IPS-20b (cell line): ENCODE results near the gene MAP3K5.
A peak's percentile ranks its signal among the peaks of the same experiment; 100 is the strongest.

Source experiments
- H3K27ac ChIP-seq: one replicate; pipeline ENCODE4 v1.5.1; 2013; ENCODE audit warnings: low read length
- H3K27me3 ChIP-seq: 2 replicates; pipeline ENCODE4 v1.6.1; 2013; ENCODE audit warnings: mild to moderate bottlenecking, low read length, inconsistent platforms; ENCODE audit not compliant: insufficient read depth
- H3K36me3 ChIP-seq: 2 replicates; pipeline ENCODE4 v1.6.1; 2013; ENCODE audit warnings: low read depth, mild to moderate bottlenecking, inconsistent platforms, low read length, moderate library complexity; ENCODE audit not compliant: insufficient read depth
- H3K4me1 ChIP-seq: 2 replicates; pipeline ENCODE4 v1.6.1; 2013; ENCODE audit warnings: mild to moderate bottlenecking, control low read depth, inconsistent platforms, low read length, moderate library complexity; ENCODE audit not compliant: insufficient read depth
- H3K4me3 ChIP-seq: 2 replicates; pipeline ENCODE4 v1.5.1; 2013; ENCODE audit warnings: mild to moderate bottlenecking, low read length, inconsistent platforms
- H3K9ac ChIP-seq: 2 replicates; pipeline ENCODE4 v1.6.1; 2013; ENCODE audit warnings: low read depth, mild to moderate bottlenecking, inconsistent platforms, low read length, moderate library complexity
- H3K9me3 ChIP-seq: 2 replicates; pipeline ENCODE4 v1.6.1; 2013; ENCODE audit warnings: mild to moderate bottlenecking, low read depth, low read length, inconsistent platforms; ENCODE audit not compliant: insufficient read depth

Gene MAP3K5, protein sequence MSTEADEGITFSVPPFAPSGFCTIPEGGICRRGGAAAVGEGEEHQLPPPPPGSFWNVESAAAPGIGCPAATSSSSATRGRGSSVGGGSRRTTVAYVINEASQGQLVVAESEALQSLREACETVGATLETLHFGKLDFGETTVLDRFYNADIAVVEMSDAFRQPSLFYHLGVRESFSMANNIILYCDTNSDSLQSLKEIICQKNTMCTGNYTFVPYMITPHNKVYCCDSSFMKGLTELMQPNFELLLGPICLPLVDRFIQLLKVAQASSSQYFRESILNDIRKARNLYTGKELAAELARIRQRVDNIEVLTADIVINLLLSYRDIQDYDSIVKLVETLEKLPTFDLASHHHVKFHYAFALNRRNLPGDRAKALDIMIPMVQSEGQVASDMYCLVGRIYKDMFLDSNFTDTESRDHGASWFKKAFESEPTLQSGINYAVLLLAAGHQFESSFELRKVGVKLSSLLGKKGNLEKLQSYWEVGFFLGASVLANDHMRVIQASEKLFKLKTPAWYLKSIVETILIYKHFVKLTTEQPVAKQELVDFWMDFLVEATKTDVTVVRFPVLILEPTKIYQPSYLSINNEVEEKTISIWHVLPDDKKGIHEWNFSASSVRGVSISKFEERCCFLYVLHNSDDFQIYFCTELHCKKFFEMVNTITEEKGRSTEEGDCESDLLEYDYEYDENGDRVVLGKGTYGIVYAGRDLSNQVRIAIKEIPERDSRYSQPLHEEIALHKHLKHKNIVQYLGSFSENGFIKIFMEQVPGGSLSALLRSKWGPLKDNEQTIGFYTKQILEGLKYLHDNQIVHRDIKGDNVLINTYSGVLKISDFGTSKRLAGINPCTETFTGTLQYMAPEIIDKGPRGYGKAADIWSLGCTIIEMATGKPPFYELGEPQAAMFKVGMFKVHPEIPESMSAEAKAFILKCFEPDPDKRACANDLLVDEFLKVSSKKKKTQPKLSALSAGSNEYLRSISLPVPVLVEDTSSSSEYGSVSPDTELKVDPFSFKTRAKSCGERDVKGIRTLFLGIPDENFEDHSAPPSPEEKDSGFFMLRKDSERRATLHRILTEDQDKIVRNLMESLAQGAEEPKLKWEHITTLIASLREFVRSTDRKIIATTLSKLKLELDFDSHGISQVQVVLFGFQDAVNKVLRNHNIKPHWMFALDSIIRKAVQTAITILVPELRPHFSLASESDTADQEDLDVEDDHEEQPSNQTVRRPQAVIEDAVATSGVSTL (N-terminal part only)

DNA sequence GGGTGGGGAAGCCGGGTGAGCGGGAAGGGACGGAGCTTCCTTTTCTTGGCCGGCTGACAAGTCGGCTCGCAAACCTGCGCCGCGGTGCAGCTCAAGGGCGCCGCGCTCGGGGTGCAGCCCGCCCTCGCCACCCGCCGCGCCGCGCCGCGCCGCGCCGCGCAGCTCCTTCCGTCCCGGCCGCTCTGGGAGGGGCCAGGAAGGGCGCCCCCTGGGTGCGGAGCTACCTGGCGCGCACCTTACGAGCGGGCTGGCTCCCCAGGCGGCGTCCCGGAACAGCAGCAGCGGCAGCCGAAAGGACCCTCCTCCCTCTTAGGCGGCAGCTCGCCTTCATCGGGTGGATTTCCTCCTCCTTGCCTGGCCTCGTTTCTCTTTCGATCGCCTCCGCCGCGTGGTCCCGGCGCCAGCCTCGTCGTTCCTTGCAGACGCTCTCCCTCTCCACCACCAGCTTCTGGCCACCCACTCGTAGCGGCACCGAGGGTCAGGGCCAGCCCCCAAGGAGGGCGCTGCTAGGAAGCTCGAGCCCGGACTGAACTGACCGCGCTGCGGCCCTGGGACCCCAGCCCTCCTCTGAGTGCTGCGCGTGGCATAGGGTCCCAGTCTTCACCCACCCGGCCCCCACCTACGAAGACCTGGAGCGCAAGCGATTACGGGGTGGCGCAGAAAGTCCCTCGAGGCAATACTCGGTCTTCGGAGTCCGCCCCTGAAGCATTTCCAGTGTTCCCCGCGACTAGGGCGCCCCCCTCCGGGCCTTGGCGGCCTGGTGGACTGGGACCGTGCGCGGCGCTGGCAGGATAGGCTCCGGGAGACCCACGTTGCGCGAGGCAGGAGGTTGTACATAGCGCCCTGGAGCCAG lies at the start of gene MAP3K5:
TSS of gene MAP3K5 (minus strand) at position 68 of the 853 bp plus-strand sequence. CDS start 320 bp downstream, outside the sequence.
- no peak within 1 kb of the TSS for H3K27ac ChIP-seq
- H3K4me1 ChIP-seq, result peaks cover 2% of the 10 kb centered on the region; the same call in 1 of the 2 replicates
- H3K9me3 ChIP-seq, result no peaks in the 10 kb centered on the region
- no peaks in the 10 kb centered on the region for H3K36me3 ChIP-seq
- peak within 1 kb of the TSS; percentile 61; the same call in 1 of the 2 replicates for H3K9ac ChIP-seq
- H3K4me3 ChIP-seq, result peak within 1 kb of the TSS; percentile 84
- H3K27me3 ChIP-seq, result peaks cover 48% of the 10 kb centered on the region

DNA sequence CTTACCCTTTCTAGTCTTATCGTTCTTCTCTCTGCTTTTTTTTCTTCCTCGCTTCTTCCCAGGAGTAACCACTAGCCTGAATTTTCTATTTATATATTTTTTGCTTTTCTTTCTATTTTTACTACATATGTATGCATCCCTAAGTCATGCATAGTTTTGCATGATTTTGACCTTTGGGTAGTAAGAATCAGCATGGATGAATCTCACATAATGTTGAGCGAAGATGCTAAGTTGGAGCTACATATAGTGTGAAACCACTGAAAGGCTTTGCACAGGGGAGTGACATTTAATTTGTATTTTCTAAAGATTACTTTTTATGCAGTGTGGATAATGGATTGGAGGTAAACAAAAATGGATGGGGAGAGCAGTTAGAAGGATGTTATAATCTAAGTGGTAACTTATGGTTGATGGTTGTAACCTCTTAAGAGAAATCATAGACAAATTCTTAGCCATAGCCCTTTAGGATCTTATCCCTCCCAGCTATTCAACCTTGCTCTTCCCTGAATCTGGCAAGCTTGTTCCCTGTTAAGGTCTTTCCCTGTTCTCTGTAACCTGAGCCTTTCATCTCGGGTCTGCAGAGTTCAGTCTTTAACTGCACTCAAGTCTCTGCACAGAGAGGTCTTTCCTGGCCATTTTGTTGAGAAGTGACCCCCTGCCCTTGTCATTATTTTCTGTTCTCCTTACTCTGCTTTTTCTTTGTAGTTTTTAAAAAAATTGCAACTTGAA lies 48.2 kb upstream of the MAP3K5 start:
- no peaks in the 10 kb centered on the region for H3K4me1 ChIP-seq
- H3K4me3 ChIP-seq, result no peak overlapping the region
- H3K27ac ChIP-seq, result no peak overlapping the region
- no peak overlapping the region for H3K9ac ChIP-seq
- no peaks in the 10 kb centered on the region for H3K27me3 ChIP-seq
- H3K9me3 ChIP-seq, result no peaks in the 10 kb centered on the region
- H3K36me3 ChIP-seq, result peaks cover 10% of the 10 kb centered on the region; the same call in 1 of the 2 replicates

DNA sequence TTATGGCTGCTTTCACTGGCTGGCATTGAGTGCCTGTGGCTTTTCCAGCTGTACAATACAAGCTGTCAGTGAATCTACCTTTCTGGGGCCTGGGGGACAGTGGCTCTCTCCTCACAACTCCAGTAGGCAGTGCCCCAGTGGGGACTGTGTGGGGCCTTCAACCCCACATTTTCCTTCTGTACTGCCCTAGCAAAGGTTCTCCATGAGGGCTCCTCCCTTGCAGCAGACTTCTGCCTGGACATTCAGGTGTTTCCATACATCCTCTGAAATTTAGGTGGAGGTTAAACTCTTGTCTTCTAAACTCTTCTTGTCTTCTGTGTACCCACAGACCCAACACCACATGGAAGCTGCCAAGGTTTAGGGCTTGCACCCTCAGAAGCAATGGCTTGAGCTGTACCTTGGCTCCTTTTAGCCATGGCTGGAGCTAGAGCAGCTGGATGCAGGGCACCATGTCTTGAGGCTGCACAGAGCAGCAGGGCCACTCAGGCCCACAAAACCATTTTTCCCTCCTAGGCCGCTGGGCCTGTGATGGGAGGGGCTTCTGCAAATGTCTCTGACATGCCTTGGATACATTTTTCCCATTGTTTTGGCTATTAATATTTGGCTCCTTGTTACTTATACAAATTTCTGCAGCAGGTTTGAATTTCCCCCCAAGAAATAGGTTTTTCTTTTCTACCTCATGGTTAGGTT lies 39.7 kb upstream of the MAP3K5 start:
- Histone ChIP-seq H3K9ac (no peak overlapping the region), H3K4me1 (0 out of 2 replicates have a peak, but pooled peaks cover 3% of the 10 kb centered on the region), H3K36me3 (peaks cover 64% of the 10 kb centered on the region), H3K9me3 (peaks cover 31% of the 10 kb centered on the region), H3K27ac (no peak overlapping the region), H3K27me3 (no peaks in the 10 kb centered on the region), H3K4me3 (no peak overlapping the region)

- Histone ChIP-seq H3K27me3 (no peaks in the 10 kb centered on the region), H3K9ac (no peak overlapping the region), H3K4me3 (no peak overlapping the region), H3K27ac (no peak overlapping the region), H3K4me1 (peaks cover 3% of the 10 kb centered on the region; the same call in 1 of the 2 replicates), H3K9me3 (peaks cover 16% of the 10 kb centered on the region), H3K36me3 (peaks cover 51% of the 10 kb centered on the region)
Observed at GRCh38 chr6:136826216-136826615, 33.9 kb upstream of the MAP3K5 start.

GRCh38 chr6:136823128-136823660 lies 30.9 kb upstream of the MAP3K5 start:
- Histone ChIP-seq H3K9me3 (no peaks in the 10 kb centered on the region), H3K9ac (peak overlapping the region; percentile 83), H3K27me3 (peaks cover 6% of the 10 kb centered on the region; the same call in 1 of the 2 replicates), H3K27ac (peak overlapping the region; percentile 86), H3K36me3 (peaks cover 21% of the 10 kb centered on the region), H3K4me3 (peak overlapping the region; percentile 77), H3K4me1 (no peaks in the 10 kb centered on the region; the same call in 1 of the 2 replicates)

- Histone ChIP-seq H3K36me3 (peaks cover 16% of the 10 kb centered on the region), H3K27me3 (peaks cover 9% of the 10 kb centered on the region; the same call in 1 of the 2 replicates), H3K4me3 (peak within 1 kb of the TSS; percentile 77), H3K27ac (peak within 1 kb of the TSS; percentile 86), H3K4me1 (no peaks in the 10 kb centered on the region; the same call in 1 of the 2 replicates), H3K9ac (peak within 1 kb of the TSS; percentile 83), H3K9me3 (no peaks in the 10 kb centered on the region)
Observed at GRCh38 chr6:136822376-136823127, 30.3 kb upstream of the MAP3K5 start, which contains the start of gene PEX7. Gene PEX7 (plus strand): TSS chr6:136822592. CDS start chr6:136822666, 74 bp downstream.

DNA sequence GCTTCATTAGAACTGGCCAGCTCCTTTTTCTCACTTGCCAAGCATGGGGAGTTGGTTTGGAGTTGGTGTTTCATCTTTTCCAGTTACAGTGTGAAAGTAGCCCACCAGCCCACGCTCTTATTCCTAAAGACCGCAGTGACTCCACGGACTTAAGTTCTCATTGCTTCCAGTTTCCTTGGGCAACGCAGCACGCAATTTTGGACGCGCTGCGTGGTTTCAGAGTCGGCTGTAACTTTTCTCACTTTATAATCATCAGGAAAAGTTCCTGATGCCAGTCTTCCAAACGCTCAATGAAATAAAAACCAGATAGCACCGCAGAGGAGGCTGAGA lies 29.7 kb upstream of the MAP3K5 start:
- Histone ChIP-seq H3K9ac (peak overlapping the region; percentile 83; the same call in 1 of the 2 replicates), H3K36me3 (peaks cover 15% of the 10 kb centered on the region), H3K27ac (peak overlapping the region; percentile 86), H3K4me3 (peak overlapping the region; percentile 77), H3K4me1 (no peaks in the 10 kb centered on the region; the same call in 1 of the 2 replicates), H3K9me3 (no peaks in the 10 kb centered on the region), H3K27me3 (peaks cover 10% of the 10 kb centered on the region; the same call in 1 of the 2 replicates)

GRCh38 chr6:136820561-136820960 lies 28.3 kb upstream of the MAP3K5 start:
- peaks cover under 1% of the 10 kb centered on the region; the same call in 1 of the 2 replicates for H3K36me3 ChIP-seq
- H3K27ac ChIP-seq, result no peak overlapping the region
- H3K9me3 ChIP-seq, result no peaks in the 10 kb centered on the region
- H3K4me3 ChIP-seq, result no peak overlapping the region
- peaks cover 10% of the 10 kb centered on the region; the same call in 1 of the 2 replicates for H3K27me3 ChIP-seq
- H3K4me1 ChIP-seq, result no peaks in the 10 kb centered on the region; the same call in 1 of the 2 replicates
- no peak overlapping the region for H3K9ac ChIP-seq

DNA sequence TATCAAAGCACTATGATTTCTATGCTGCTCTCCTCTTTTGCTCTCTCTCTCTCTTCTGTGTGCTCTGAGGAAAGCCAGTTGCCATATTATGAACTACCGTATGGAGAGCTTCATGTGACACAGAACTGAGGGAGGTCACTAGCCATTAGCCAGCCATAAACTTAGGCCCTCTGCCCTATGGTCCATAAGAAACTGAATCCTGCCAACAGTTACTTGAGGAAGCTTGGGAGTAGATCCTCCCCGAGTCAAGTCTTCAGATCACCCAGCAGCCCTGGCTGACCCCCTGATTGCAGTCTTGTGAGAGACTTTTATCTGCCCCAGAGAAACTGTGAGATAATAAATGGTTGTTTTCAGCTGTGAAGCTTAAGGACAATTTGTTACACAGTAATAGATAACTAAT lies 24.4 kb upstream of the MAP3K5 start:
- no peaks in the 10 kb centered on the region for H3K36me3 ChIP-seq
- no peak overlapping the region for H3K9ac ChIP-seq
- no peaks in the 10 kb centered on the region for H3K9me3 ChIP-seq
- H3K27ac ChIP-seq, result no peak overlapping the region
- H3K27me3 ChIP-seq, result peaks cover 10% of the 10 kb centered on the region; the same call in 1 of the 2 replicates
- no peak overlapping the region for H3K4me3 ChIP-seq
- no peaks in the 10 kb centered on the region for H3K4me1 ChIP-seq
